GM12878 (cell line): ENCODE data around the gene CNOT10. TPM values are rescaled to one million over a fixed set of nuclear protein-coding genes. Genes with fewer than 3 reads are reported as not detected.

Experiments used
- EED ChIP-seq: sonication (generic); IDR thresholded peaks from 2 replicates; pipeline ENCODE4 v1.6.1; 2016; ENCODE audit warnings: antibody characterized with exemption, low read depth
- HDAC6 ChIP-seq: fragments of 200-600 bp; sonication (generic); IDR thresholded peaks from one replicate; pipeline ENCODE4 v1.8.0; 2017; ENCODE audit warnings: antibody characterized with exemption; ENCODE audit not compliant: unreplicated experiment
- polyA plus RNA-seq, 11 experiments: library from polyadenylated mRNA; depleted of rRNA in 4 of 11; unstranded in 6 of 11; stranded (reverse) in 5 of 11; fragments of >200 nt; fragmentation: Nextera tagmentation in 4 of 11; fragmentation: Illumina TruSeq in 1 of 11; extraction: Ambion mirVana in 4 of 11; extraction: Trizol in 1 of 11; gene quantifications; 1 replicate in 1 of 11; 2 replicates in 10 of 11; pipeline versions ENCODE4 v1.2.1 to v1.2.3, GENCODE V29; 2011 to 2016; ENCODE audit warnings: inconsistent platforms in 2 of 11, missing spikeins in 2 of 11, low read depth in 1 of 11
- total RNA-seq, 4 experiments: library from RNA; depleted of rRNA in 3 of 4; stranded (reverse); fragments of >200 nt in 3 of 4; fragmentation: Illumina TruSeq in 1 of 4; extraction: Trizol in 1 of 4; gene quantifications; 2 replicates each; pipeline versions ENCODE4 v1.2.1 to v1.2.3, GENCODE V29; 2013 to 2021
- TF ChIP-seq, protein P1 (sequence below): IDR thresholded peaks from 2 replicates; pipeline ENCODE4 v1.6.1; 2012; ENCODE audit warnings: mild to moderate bottlenecking, low read depth, low read length
- TF ChIP-seq, protein P2 (sequence below): fragments of 450-650 bp; IDR thresholded peaks from 2 replicates; pipeline ENCODE4 v1.6.1; 2017; ENCODE audit warnings: low read depth, mild to moderate bottlenecking, moderate library complexity
- TF ChIP-seq, protein P3 (sequence below): fragments of 450-650 bp; IDR thresholded peaks from 2 replicates; pipeline ENCODE4 v1.6.1; 2016; ENCODE audit warnings: mild to moderate bottlenecking, moderate library complexity, borderline replicate concordance

The CNOT10 gene
- total and polyA plus RNA-seq, 10 of the 15 experiments (the other 5 are each of a cell fraction or from before 2014, with no cell fraction given), result 18.2 to 51.9 (median 45.5) TPM

DNA sequence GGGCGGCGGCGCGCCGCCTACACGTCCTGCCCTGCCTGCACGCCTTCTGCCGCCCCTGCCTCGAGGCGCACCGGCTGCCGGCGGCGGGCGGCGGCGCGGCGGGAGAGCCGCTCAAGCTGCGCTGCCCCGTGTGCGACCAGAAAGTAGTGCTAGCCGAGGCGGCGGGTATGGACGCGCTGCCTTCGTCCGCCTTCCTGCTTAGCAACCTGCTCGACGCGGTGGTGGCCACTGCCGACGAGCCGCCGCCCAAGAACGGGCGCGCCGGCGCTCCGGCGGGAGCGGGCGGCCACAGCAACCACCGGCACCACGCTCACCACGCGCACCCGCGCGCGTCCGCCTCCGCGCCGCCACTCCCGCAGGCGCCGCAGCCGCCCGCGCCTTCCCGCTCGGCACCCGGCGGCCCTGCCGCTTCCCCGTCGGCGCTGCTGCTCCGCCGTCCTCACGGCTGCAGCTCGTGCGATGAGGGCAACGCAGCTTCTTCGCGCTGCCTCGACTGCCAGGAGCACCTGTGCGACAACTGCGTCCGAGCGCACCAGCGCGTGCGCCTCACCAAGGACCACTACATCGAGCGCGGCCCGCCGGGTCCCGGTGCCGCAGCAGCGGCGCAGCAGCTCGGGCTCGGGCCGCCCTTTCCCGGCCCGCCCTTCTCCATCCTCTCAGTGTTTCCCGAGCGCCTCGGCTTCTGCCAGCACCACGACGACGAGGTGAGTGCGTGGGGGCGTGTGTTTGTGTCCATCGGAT, 133.4 kb downstream of the CNOT10 start (continued):
- TF ChIP-seq, protein P1, sequence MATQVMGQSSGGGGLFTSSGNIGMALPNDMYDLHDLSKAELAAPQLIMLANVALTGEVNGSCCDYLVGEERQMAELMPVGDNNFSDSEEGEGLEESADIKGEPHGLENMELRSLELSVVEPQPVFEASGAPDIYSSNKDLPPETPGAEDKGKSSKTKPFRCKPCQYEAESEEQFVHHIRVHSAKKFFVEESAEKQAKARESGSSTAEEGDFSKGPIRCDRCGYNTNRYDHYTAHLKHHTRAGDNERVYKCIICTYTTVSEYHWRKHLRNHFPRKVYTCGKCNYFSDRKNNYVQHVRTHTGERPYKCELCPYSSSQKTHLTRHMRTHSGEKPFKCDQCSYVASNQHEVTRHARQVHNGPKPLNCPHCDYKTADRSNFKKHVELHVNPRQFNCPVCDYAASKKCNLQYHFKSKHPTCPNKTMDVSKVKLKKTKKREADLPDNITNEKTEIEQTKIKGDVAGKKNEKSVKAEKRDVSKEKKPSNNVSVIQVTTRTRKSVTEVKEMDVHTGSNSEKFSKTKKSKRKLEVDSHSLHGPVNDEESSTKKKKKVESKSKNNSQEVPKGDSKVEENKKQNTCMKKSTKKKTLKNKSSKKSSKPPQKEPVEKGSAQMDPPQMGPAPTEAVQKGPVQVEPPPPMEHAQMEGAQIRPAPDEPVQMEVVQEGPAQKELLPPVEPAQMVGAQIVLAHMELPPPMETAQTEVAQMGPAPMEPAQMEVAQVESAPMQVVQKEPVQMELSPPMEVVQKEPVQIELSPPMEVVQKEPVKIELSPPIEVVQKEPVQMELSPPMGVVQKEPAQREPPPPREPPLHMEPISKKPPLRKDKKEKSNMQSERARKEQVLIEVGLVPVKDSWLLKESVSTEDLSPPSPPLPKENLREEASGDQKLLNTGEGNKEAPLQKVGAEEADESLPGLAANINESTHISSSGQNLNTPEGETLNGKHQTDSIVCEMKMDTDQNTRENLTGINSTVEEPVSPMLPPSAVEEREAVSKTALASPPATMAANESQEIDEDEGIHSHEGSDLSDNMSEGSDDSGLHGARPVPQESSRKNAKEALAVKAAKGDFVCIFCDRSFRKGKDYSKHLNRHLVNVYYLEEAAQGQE, result no peak
- TF ChIP-seq, protein P2, sequence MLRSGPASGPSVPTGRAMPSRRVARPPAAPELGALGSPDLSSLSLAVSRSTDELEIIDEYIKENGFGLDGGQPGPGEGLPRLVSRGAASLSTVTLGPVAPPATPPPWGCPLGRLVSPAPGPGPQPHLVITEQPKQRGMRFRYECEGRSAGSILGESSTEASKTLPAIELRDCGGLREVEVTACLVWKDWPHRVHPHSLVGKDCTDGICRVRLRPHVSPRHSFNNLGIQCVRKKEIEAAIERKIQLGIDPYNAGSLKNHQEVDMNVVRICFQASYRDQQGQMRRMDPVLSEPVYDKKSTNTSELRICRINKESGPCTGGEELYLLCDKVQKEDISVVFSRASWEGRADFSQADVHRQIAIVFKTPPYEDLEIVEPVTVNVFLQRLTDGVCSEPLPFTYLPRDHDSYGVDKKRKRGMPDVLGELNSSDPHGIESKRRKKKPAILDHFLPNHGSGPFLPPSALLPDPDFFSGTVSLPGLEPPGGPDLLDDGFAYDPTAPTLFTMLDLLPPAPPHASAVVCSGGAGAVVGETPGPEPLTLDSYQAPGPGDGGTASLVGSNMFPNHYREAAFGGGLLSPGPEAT, result no peak
- TF ChIP-seq HDAC6 (peak; percentile 93), EED (no peak)
- TF ChIP-seq, protein P3, sequence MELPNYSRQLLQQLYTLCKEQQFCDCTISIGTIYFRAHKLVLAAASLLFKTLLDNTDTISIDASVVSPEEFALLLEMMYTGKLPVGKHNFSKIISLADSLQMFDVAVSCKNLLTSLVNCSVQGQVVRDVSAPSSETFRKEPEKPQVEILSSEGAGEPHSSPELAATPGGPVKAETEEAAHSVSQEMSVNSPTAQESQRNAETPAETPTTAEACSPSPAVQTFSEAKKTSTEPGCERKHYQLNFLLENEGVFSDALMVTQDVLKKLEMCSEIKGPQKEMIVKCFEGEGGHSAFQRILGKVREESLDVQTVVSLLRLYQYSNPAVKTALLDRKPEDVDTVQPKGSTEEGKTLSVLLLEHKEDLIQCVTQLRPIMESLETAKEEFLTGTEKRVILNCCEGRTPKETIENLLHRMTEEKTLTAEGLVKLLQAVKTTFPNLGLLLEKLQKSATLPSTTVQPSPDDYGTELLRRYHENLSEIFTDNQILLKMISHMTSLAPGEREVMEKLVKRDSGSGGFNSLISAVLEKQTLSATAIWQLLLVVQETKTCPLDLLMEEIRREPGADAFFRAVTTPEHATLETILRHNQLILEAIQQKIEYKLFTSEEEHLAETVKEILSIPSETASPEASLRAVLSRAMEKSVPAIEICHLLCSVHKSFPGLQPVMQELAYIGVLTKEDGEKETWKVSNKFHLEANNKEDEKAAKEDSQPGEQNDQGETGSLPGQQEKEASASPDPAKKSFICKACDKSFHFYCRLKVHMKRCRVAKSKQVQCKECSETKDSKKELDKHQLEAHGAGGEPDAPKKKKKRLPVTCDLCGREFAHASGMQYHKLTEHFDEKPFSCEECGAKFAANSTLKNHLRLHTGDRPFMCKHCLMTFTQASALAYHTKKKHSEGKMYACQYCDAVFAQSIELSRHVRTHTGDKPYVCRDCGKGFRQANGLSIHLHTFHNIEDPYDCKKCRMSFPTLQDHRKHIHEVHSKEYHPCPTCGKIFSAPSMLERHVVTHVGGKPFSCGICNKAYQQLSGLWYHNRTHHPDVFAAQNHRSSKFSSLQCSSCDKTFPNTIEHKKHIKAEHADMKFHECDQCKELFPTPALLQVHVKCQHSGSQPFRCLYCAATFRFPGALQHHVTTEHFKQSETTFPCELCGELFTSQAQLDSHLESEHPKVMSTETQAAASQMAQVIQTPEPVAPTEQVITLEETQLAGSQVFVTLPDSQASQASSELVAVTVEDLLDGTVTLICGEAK, result no peak
